ENCODE results near the gene SLC6A9. TPM values are rescaled to one million over a fixed set of nuclear protein-coding genes. Genes with fewer than 3 reads are reported as not detected.

The SLC6A9 gene
- total RNA-seq, 1 donor from 2014 or later, result 61.7 TPM

GRCh38 chr1:43952731-43953346 lies 78.4 kb downstream of the SLC6A9 start:
- no peak for DNase-seq (ENCODE audit: low spot score)
- Mint-ChIP-seq H3K27me3 (ENCODE audit: low read depth) (no peaks in the 10 kb centered on the region), H3K27ac (ENCODE audit: unreplicated experiment) (no peak overlapping the region)

GRCh38 chr1:43951021-43951985 lies 80.0 kb downstream of the SLC6A9 start:
- H3K4me1 Mint-ChIP-seq (ENCODE audit: low read depth), result peaks cover 24% of the 10 kb centered on the region
- no peak overlapping the region for H3K4me3 Mint-ChIP-seq (ENCODE audit: unreplicated experiment)
- no peak for DNase-seq (ENCODE audit: low spot score)
- no peak overlapping the region for H3K27ac Mint-ChIP-seq (ENCODE audit: unreplicated experiment)
- TF ChIP-seq, protein P1, sequence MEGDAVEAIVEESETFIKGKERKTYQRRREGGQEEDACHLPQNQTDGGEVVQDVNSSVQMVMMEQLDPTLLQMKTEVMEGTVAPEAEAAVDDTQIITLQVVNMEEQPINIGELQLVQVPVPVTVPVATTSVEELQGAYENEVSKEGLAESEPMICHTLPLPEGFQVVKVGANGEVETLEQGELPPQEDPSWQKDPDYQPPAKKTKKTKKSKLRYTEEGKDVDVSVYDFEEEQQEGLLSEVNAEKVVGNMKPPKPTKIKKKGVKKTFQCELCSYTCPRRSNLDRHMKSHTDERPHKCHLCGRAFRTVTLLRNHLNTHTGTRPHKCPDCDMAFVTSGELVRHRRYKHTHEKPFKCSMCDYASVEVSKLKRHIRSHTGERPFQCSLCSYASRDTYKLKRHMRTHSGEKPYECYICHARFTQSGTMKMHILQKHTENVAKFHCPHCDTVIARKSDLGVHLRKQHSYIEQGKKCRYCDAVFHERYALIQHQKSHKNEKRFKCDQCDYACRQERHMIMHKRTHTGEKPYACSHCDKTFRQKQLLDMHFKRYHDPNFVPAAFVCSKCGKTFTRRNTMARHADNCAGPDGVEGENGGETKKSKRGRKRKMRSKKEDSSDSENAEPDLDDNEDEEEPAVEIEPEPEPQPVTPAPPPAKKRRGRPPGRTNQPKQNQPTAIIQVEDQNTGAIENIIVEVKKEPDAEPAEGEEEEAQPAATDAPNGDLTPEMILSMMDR (IDR thresholded peaks at IDR 0.05), result no peak
- no peaks in the 10 kb centered on the region for H3K27me3 Mint-ChIP-seq (ENCODE audit: low read depth)
- no peaks in the 10 kb centered on the region for H3K9me3 Mint-ChIP-seq (ENCODE audit: low read depth)
- H3K36me3 Mint-ChIP-seq (ENCODE audit: low read depth), result peaks cover 6% of the 10 kb centered on the region

More at GRCh38 chr1:43952731-43953346, 78.4 kb downstream of the SLC6A9 start:
- peaks cover 18% of the 10 kb centered on the region for H3K4me1 Mint-ChIP-seq (ENCODE audit: low read depth)
- H3K4me3 Mint-ChIP-seq (ENCODE audit: unreplicated experiment), result no peak overlapping the region
- H3K9me3 Mint-ChIP-seq (ENCODE audit: low read depth), result no peaks in the 10 kb centered on the region
- TF ChIP-seq, protein P1 (IDR thresholded peaks at IDR 0.05), result no peak
- peaks cover 12% of the 10 kb centered on the region for H3K36me3 Mint-ChIP-seq (ENCODE audit: low read depth)

GRCh38 chr1:43949678-43950077 lies 81.6 kb downstream of the SLC6A9 start:
- TF ChIP-seq, protein P1 (IDR thresholded peaks at IDR 0.05), result no peak
- H3K4me3 Mint-ChIP-seq (ENCODE audit: unreplicated experiment), result no peak overlapping the region
- H3K4me1 Mint-ChIP-seq (ENCODE audit: low read depth), result peaks cover 33% of the 10 kb centered on the region
- DNase-seq (ENCODE audit: low spot score), result peak; percentile 71
- H3K9me3 Mint-ChIP-seq (ENCODE audit: low read depth), result no peaks in the 10 kb centered on the region
- H3K36me3 Mint-ChIP-seq (ENCODE audit: low read depth), result peaks cover 6% of the 10 kb centered on the region
- H3K27me3 Mint-ChIP-seq (ENCODE audit: low read depth), result no peaks in the 10 kb centered on the region
- H3K27ac Mint-ChIP-seq (ENCODE audit: unreplicated experiment), result no peak overlapping the region

- Mint-ChIP-seq H3K36me3 (ENCODE audit: low read depth) (peaks cover 6% of the 10 kb centered on the region), H3K4me3 (ENCODE audit: unreplicated experiment) (peak overlapping the region; percentile 86), H3K27ac (ENCODE audit: unreplicated experiment) (no peak overlapping the region), H3K9me3 (ENCODE audit: low read depth) (no peaks in the 10 kb centered on the region), H3K27me3 (ENCODE audit: low read depth) (no peaks in the 10 kb centered on the region), H3K4me1 (ENCODE audit: low read depth) (peaks cover 33% of the 10 kb centered on the region)
- no peak for DNase-seq (ENCODE audit: low spot score)
- TF ChIP-seq, protein P1 (IDR thresholded peaks at IDR 0.05), result no peak
Measured at GRCh38 chr1:43947874-43948437, 83.3 kb downstream of the SLC6A9 start.
